ENCODE results near the gene AJUBA. TPM values are rescaled to one million over a fixed set of nuclear protein-coding genes. Genes with fewer than 3 reads are reported as not detected.
"Not testable (repeated sequence)": the region's sequence is repeated elsewhere in the genome, so short reads cannot be mapped to it uniquely, and the experiment has no call there.

Gene AJUBA
- total and polyA plus RNA-seq, 2 of the 8 experiments (the other 6 are each of a cell fraction or from before 2014, with no cell fraction given), result 33.1 to 46.0 TPM

DNA sequence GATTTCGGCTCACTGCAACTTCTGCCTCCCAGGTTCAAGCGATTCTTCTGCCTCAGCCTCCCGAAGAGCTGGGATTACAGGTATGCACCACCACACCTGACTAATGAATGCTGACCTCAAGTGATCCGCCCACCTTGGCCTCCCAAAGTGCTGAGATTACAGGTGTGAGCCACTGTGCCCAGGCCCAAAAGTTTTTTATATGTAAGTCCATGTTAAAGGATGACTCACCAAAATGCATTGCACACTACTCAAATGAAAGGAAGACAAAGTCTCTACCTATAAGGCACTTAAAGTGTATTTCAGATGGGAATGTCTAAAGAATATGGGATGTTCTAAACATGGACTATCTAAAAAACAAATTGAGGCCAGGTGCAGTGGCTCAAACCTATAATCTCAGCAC lies 21.9 kb upstream of the AJUBA start:
- H3K27ac ChIP-seq (ENCODE audit: low read depth, low read length); H2BK20ac ChIP-seq (ENCODE audit: low read length); H2BK12ac ChIP-seq (ENCODE audit: low read depth, low read length); H3K4me1 ChIP-seq (replicated peaks in 1 of 4; ENCODE audit: control insufficient read depth in 3 of 4, insufficient read depth in 4 of 4, low read length in 3 of 4); H2AK5ac ChIP-seq (ENCODE audit: low read depth, low read length); H3K9ac ChIP-seq (replicated peaks in 1 of 4; ENCODE audit: extremely low read depth in 1 of 4, low read depth in 3 of 4, low read length in 3 of 4); H4K8ac ChIP-seq (ENCODE audit: extremely low read depth, insufficient read depth, low read length); H3K23ac ChIP-seq (ENCODE audit: insufficient read length); H3K36me3 ChIP-seq (ENCODE audit: control insufficient read depth in 2 of 4, insufficient read depth in 4 of 4, low read length in 3 of 4); H3K79me2 ChIP-seq (ENCODE audit: control insufficient read depth in 1 of 2, insufficient read depth in 2 of 2, low read length in 2 of 2); H4K20me1 ChIP-seq (replicated peaks in 1 of 2; ENCODE audit: control insufficient read depth in 1 of 2, insufficient read depth in 2 of 2, low read length in 2 of 2); H3K14ac ChIP-seq (ENCODE audit: insufficient read length); H3K23me2 ChIP-seq (ENCODE audit: low read depth, low read length); H2BK5ac ChIP-seq (ENCODE audit: low read depth, low read length); H2BK15ac ChIP-seq (ENCODE audit: low read length); H4K5ac ChIP-seq (ENCODE audit: insufficient read length, low read depth, low read length); H3K4me2 ChIP-seq (ENCODE audit: insufficient read depth in 1 of 2, low read depth in 2 of 2, low read length in 2 of 2); DNase-seq (ENCODE audit: low read depth in 1 of 2, low spot score in 2 of 2); H4K91ac ChIP-seq (replicated peaks; ENCODE audit: insufficient read length, low read length); H3K4ac ChIP-seq (replicated peaks; ENCODE audit: insufficient read length, low read depth, low read length); H3K9me3 ChIP-seq (ENCODE audit: insufficient read depth in 2 of 2, low read depth in 1 of 2, low read length in 1 of 2); H3K56ac ChIP-seq (replicated peaks; ENCODE audit: insufficient read length, low read depth, low read length); FAIRE-seq; H2BK120ac ChIP-seq (replicated peaks; ENCODE audit: low read depth, low read length); H3K79me1 ChIP-seq (ENCODE audit: low read depth, low read length); H3K27me3 ChIP-seq (replicated peaks in 1 of 4; ENCODE audit: control insufficient read depth in 3 of 4, extremely low read depth in 1 of 4, insufficient read depth in 3 of 4, low read length in 3 of 4); H2AFZ ChIP-seq (ENCODE audit: low read length); H3K18ac ChIP-seq (ENCODE audit: extremely low read depth, low read length); H3K4me3 ChIP-seq (ENCODE audit: extremely low read depth in 1 of 4, insufficient read depth in 2 of 4, low read depth in 3 of 4, low read length in 4 of 4): not testable (repeated sequence)
- POLR2A ChIA-PET (ENCODE audit: partially characterized antibody), result interaction anchor here (0.9 to 1.1 kb wide), 3 partner anchors 9 to 54 kb away, joined by 3 to 9 read pairs (median 3); partner anchors contain the start of gene CDH24
- WGBS, 2 experiments (ENCODE audit: extremely low coverage in 1 of 2, insufficient coverage in 1 of 2, insufficient read length in 1 of 2, insufficient replicate concordance in 2 of 2, low coverage in 1 of 2, low lambda C conversion rate in 2 of 2, missing lambda C conversion rate in 1 of 2), result 97% methylated on average over 4 of the region's 4 CpGs; no CpG with 5 or more reads in 1 of the 2 experiments
- CTCF ChIA-PET (ENCODE audit: partially characterized antibody), result interaction anchor here (0.6 to 1.0 kb wide), 5 partner anchors 11 to 1208 kb away, joined by 3 to 4 read pairs (median 3); partner anchors contain the start of genes AJUBA and HAUS4
